ENCODE data around the gene IGF2.

IGF2 gene

DNA sequence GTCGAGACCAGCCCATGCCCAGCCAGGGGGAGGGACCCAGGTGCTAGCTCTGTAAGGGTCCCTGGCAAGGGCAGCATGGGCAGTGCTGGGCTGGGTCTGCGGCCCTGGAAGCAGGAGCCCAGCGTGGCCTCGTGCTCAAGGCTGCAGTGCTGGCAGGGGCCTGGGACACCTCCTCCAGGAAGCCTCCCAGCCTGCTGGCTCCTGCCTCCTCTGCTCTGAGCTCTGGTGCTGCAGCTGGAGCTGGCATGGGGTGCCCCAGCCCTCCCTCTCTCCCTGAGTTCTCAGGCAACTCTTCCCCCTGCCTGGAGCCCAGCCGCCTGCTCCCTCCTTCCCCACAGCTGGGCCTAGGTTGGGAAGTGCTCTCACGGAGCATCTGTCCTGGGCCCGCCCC is 15.0 kb upstream of the IGF2 start:
- TF ChIP-seq CEBPB (IDR thresholded peaks at IDR 0.05), result no peak
- TF ChIP-seq TAF1 (IDR thresholded peaks at IDR 0.05; ENCODE audit: low read depth), result no peak
- no peak for TF ChIP-seq ZBTB7A (IDR thresholded peaks at IDR 0.05; ENCODE audit: low read depth)
- TF ChIP-seq RAD21 (IDR thresholded peaks at IDR 0.05; ENCODE audit: low read depth), result no peak
- TF ChIP-seq TCF12 (IDR thresholded peaks at IDR 0.05; ENCODE audit: low read depth), result no peak
- TF ChIP-seq YY1 (IDR thresholded peaks at IDR 0.05; ENCODE audit: low read depth), result no peak
- no peak for TF ChIP-seq MAX (IDR thresholded peaks at IDR 0.05)
- TF ChIP-seq USF1 (IDR thresholded peaks at IDR 0.05), result no peak

DNA sequence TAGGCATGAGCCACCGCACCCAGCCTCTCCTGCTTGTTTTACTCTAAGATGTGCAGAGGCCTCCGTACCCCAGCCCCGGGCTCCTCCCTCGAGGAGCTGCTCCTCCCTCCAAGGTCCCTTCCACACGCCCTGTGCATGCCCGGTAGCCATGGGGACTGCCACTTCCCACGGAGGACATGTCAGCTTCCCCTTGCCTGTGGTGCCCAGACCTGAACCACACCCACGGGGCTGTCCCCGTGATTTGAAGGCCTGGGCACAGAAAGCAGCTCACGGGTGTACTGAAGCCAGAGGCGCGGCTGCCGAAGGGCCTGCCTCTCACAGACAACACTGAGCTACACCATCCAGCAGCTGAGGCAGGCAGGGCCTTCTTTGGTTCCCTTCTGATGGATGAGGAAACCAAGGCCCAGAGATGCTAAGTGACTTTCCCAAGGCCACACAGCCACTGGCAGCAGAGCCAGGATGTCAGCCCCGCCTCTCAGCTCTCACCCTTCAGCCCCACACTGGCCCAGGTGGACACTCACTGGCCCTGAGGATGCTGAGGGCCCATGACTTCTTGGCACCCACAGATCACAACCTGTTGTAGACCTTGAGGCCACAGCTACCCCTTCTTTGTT is 14.5 kb upstream of the IGF2 start:
- TF ChIP-seq TEAD4 (IDR thresholded peaks at IDR 0.05) (no peak), ZBTB7A (IDR thresholded peaks at IDR 0.05; ENCODE audit: low read depth) (no peak), CEBPB (IDR thresholded peaks at IDR 0.05) (no peak), CREB1 (IDR thresholded peaks at IDR 0.05; ENCODE audit: low read depth) (no peak), RAD21 (IDR thresholded peaks at IDR 0.05; ENCODE audit: low read depth) (no peak), NFIC (IDR thresholded peaks at IDR 0.05) (no peak), YY1 (IDR thresholded peaks at IDR 0.05; ENCODE audit: low read depth) (no peak)
- TF ChIP-seq, protein P1, sequence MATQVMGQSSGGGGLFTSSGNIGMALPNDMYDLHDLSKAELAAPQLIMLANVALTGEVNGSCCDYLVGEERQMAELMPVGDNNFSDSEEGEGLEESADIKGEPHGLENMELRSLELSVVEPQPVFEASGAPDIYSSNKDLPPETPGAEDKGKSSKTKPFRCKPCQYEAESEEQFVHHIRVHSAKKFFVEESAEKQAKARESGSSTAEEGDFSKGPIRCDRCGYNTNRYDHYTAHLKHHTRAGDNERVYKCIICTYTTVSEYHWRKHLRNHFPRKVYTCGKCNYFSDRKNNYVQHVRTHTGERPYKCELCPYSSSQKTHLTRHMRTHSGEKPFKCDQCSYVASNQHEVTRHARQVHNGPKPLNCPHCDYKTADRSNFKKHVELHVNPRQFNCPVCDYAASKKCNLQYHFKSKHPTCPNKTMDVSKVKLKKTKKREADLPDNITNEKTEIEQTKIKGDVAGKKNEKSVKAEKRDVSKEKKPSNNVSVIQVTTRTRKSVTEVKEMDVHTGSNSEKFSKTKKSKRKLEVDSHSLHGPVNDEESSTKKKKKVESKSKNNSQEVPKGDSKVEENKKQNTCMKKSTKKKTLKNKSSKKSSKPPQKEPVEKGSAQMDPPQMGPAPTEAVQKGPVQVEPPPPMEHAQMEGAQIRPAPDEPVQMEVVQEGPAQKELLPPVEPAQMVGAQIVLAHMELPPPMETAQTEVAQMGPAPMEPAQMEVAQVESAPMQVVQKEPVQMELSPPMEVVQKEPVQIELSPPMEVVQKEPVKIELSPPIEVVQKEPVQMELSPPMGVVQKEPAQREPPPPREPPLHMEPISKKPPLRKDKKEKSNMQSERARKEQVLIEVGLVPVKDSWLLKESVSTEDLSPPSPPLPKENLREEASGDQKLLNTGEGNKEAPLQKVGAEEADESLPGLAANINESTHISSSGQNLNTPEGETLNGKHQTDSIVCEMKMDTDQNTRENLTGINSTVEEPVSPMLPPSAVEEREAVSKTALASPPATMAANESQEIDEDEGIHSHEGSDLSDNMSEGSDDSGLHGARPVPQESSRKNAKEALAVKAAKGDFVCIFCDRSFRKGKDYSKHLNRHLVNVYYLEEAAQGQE (IDR thresholded peaks at IDR 0.05; ENCODE audit: low read depth), result no peak

DNA sequence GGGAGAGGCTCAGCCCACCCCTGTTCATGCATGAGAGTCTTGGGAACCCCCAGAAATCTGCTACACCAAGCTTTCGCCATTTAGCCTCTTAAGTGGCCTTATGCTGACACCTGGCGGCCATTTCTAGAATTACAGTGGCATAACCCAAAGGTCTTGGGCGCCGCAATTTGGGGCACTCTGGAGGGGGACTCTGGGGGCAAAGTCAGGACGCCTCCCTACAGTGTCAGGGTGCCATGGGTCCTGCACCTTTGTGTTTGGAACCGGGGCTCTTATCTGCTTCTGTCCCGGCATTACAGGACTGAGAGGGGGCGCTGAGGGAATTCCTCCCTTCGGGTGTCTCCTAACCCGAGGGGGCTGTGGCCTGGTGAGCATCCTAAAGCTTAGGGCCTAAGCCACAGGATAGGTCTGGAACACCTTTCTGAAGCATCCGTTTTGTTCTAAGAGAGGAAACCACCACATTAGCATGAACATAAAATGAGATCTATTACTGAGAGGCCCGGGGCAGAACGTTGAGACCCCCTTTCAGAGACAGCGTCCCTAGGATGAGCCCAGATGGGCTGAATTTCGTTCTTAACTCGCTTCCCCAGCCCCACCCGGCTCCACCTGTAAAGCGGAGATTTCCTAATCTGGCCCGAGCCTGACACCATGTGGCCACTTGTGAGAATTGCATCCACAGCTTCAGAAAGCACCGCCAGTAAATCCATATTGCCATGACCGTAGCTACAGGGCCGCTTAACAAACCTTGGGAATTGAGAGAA is 12.5 kb upstream of the IGF2 start:
- TF ChIP-seq ZBTB7A (IDR thresholded peaks at IDR 0.05; ENCODE audit: low read depth), result no peak
- no peak for TF ChIP-seq EGR1 (IDR thresholded peaks at IDR 0.05)
- peak; percentile 63; the same call in 1 of the 2 replicates for TF ChIP-seq CEBPB (IDR thresholded peaks at IDR 0.05)
- TF ChIP-seq USF1 (IDR thresholded peaks at IDR 0.05), result no peak
- TF ChIP-seq YY1 (IDR thresholded peaks at IDR 0.05; ENCODE audit: low read depth), result no peak
- TF ChIP-seq RAD21 (IDR thresholded peaks at IDR 0.05; ENCODE audit: low read depth), result peak; percentile 85

DNA sequence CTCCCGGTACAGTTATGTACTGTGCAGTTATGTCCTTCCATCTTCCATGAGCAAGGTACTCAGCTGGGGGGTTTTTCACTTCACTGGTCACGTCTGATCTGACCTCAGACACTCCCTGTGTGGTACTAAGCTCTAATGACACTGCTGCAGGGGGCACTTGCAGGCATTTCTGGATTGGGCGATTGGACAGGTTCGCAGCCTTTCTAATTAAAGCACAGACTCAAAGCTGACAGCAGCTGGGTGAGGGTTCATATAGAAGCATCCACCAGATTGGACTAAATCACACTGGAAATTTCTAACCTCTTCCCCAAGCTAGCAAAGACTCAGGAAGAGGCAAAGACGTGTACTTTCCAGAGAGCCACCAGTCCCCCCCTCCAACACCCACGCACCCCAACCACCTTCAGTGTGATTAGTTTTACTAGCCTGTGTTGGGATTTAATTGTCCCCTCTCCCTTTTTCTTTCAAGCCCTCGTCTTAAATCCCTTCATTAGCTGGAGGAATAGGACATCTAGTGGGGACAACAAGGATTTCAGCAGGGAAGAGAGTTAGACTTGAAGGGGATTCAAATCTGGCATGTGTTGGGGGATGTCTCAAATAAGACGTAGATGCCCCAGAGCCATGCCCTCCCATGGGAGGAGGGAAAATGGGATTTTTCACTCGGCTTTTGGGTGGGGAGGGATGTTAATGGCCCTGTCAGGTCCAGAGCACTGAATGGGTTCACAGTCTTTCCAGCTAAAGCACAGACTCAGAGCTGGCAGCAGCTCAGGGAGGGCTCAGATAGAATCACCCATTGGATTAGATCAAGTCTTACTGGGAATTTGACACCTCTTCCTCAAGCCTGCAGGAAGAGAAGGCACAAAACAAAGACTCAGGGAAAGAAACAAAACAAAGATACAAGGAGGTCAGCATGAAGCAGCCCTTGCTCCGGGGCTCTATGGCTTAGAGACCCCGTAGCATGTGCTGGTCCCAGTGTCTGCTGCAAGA is 11.0 kb upstream of the IGF2 start:
- TF ChIP-seq EP300 (IDR thresholded peaks at IDR 0.05; ENCODE audit: borderline replicate concordance) (no peak), YY1 (IDR thresholded peaks at IDR 0.05; ENCODE audit: low read depth) (no peak), RAD21 (IDR thresholded peaks at IDR 0.05; ENCODE audit: low read depth) (peak; percentile 66), ZBTB7A (IDR thresholded peaks at IDR 0.05; ENCODE audit: low read depth) (no peak), TEAD4 (IDR thresholded peaks at IDR 0.05) (no peak), MAX (IDR thresholded peaks at IDR 0.05) (no peak)
- TF ChIP-seq, protein P1 (IDR thresholded peaks at IDR 0.05; ENCODE audit: low read depth), result no peak

- TF ChIP-seq TEAD4 (IDR thresholded peaks at IDR 0.05), result no peak
- no peak for TF ChIP-seq CREB1 (IDR thresholded peaks at IDR 0.05; ENCODE audit: low read depth)
- no peak for TF ChIP-seq EP300 (IDR thresholded peaks at IDR 0.05; ENCODE audit: borderline replicate concordance)
- TF ChIP-seq TAF1 (IDR thresholded peaks at IDR 0.05; ENCODE audit: low read depth), result no peak
- TF ChIP-seq ZBTB7A (IDR thresholded peaks at IDR 0.05; ENCODE audit: low read depth), result no peak
- TF ChIP-seq MAX (IDR thresholded peaks at IDR 0.05), result no peak
- TF ChIP-seq, protein P1 (IDR thresholded peaks at IDR 0.05; ENCODE audit: low read depth), result no peak
- no peak for TF ChIP-seq FOXM1 (IDR thresholded peaks at IDR 0.05; ENCODE audit: borderline replicate concordance, low read depth)
- TF ChIP-seq NFIC (IDR thresholded peaks at IDR 0.05), result no peak
- TF ChIP-seq CEBPB (IDR thresholded peaks at IDR 0.05), result no peak
- no peak for TF ChIP-seq TCF12 (IDR thresholded peaks at IDR 0.05; ENCODE audit: low read depth)
- TF ChIP-seq RAD21 (IDR thresholded peaks at IDR 0.05; ENCODE audit: low read depth), result no peak
- TF ChIP-seq YY1 (IDR thresholded peaks at IDR 0.05; ENCODE audit: low read depth), result no peak
- no peak for TF ChIP-seq EGR1 (IDR thresholded peaks at IDR 0.05)
- no peak for TF ChIP-seq USF1 (IDR thresholded peaks at IDR 0.05)
These were observed 10.3 kb upstream of the IGF2 start for GRCh38 chr11:2149460-2149859.
